H1 (cell line): Measurements from ENCODE around the gene SELENBP1. TPM values are rescaled to one million over a fixed set of nuclear protein-coding genes. Genes with fewer than 3 reads are reported as not detected.

Source experiments
- CTCF ChIA-PET: fragments of 300-600 bp; sonication (Branson Sonifier 250); formaldehyde crosslinking; loops from one replicate; lab custom pipeline; 2021; ENCODE audit not compliant: partially characterized antibody; lab: Charles Lee
- POLR2A ChIA-PET: fragments of 300-600 bp; sonication (Branson Sonifier 250); formaldehyde crosslinking; loops from one replicate; lab custom pipeline; 2021; ENCODE audit warnings: inconsistent platforms; ENCODE audit not compliant: partially characterized antibody; lab: Charles Lee
- DNase-seq, 2 experiments: peaks; one replicate each; pipeline versions ENCODE4 v3.0.0 to v3.0.0-alpha.2; 2010 to 2022; ENCODE audit warnings: low spot score in 2 of 2, low read depth in 1 of 2, mixed read lengths in 1 of 2
- FAIRE-seq: peaks from 2 replicates; lab custom pipeline; 2011; peaks lifted over from hg19 to GRCh38; lab: Jason Lieb, UNC
- H2AFZ ChIP-seq: 2 replicates; pipeline ENCODE4 v1.8.1; 2012; ENCODE audit warnings: low read length, inconsistent platforms
- H2AK5ac ChIP-seq: 2 replicates; pipeline ENCODE4 v1.6.1; 2013; ENCODE audit warnings: low read depth, low read length
- H2BK120ac ChIP-seq: replicated peaks from 2 replicates; pipeline ENCODE3; 2013; ENCODE audit warnings: low read depth, low read length, inconsistent platforms
- H2BK12ac ChIP-seq: 2 replicates; pipeline ENCODE4 v1.6.1; 2013; ENCODE audit warnings: low read depth, low read length
- H2BK15ac ChIP-seq: 2 replicates; pipeline ENCODE4 v1.6.1; 2013; ENCODE audit warnings: low read length
- H2BK20ac ChIP-seq: 2 replicates; pipeline ENCODE4 v1.6.1; 2013; ENCODE audit warnings: low read length
- H2BK5ac ChIP-seq: 2 replicates; pipeline ENCODE4 v1.6.1; 2013; ENCODE audit warnings: low read depth, low read length
- H3K14ac ChIP-seq: 2 replicates; pipeline ENCODE4 v1.6.1; 2013; ENCODE audit warnings: inconsistent platforms; ENCODE audit not compliant: insufficient read length
- H3K18ac ChIP-seq: 2 replicates; pipeline ENCODE4 v1.6.1; 2013; ENCODE audit warnings: low read length; ENCODE audit errors: extremely low read depth
- H3K23ac ChIP-seq: 2 replicates; pipeline ENCODE4 v1.6.1; 2013; ENCODE audit warnings: inconsistent platforms; ENCODE audit not compliant: insufficient read length
- H3K23me2 ChIP-seq: 2 replicates; pipeline ENCODE4 v1.6.1; 2013; ENCODE audit warnings: low read depth, low read length
- H3K27ac ChIP-seq: 2 replicates; pipeline ENCODE4 v1.6.1; 2011; ENCODE audit warnings: low read depth, low read length, inconsistent platforms
- H3K27me3 ChIP-seq, 4 experiments: replicated peaks in 1 of 4; 1 replicate in 1 of 4; 2 replicates in 3 of 4; pipeline versions ENCODE4 v1.6.1 to v1.8.1; 2011 to 2013; ENCODE audit warnings: low read length in 3 of 4, mild to moderate bottlenecking in 3 of 4, inconsistent platforms in 2 of 4, mixed read lengths in 2 of 4, moderate library complexity in 1 of 4; ENCODE audit not compliant: control insufficient read depth in 3 of 4, insufficient read depth in 3 of 4; ENCODE audit errors: extremely low read depth in 1 of 4
- H3K36me3 ChIP-seq, 4 experiments: 2 replicates each; pipeline versions ENCODE4 v1.6.1 to v1.8.1; 2011 to 2013; ENCODE audit warnings: mild to moderate bottlenecking in 4 of 4, low read length in 3 of 4, moderate library complexity in 2 of 4, control low read depth in 1 of 4, inconsistent platforms in 1 of 4; ENCODE audit not compliant: insufficient read depth in 4 of 4, control insufficient read depth in 2 of 4
- H3K4ac ChIP-seq: replicated peaks from 2 replicates; pipeline ENCODE3; 2013; ENCODE audit warnings: low read length, low read depth, mixed read lengths, inconsistent platforms; ENCODE audit not compliant: insufficient read length
- H3K4me1 ChIP-seq, 4 experiments: replicated peaks in 1 of 4; 1 replicate in 1 of 4; 2 replicates in 3 of 4; pipeline versions ENCODE4 v1.6.1 to v1.8.1; 2011 to 2013; ENCODE audit warnings: low read length in 3 of 4, inconsistent platforms in 2 of 4, mixed read lengths in 1 of 4; ENCODE audit not compliant: insufficient read depth in 4 of 4, control insufficient read depth in 3 of 4
- H3K4me2 ChIP-seq, 2 experiments: 2 replicates each; pipeline versions ENCODE4 v1.6.1 to v1.8.1; 2011 to 2013; ENCODE audit warnings: low read depth in 2 of 2, low read length in 2 of 2, control low read depth in 1 of 2, inconsistent platforms in 1 of 2, mild to moderate bottlenecking in 1 of 2; ENCODE audit not compliant: insufficient read depth in 1 of 2
- H3K4me3 ChIP-seq, 4 experiments: fragments of 200-600, 300-600 bp in 1 of 4; sonication (generic), shearing (Covaris generic), sonication (Bioruptor Twin) in 1 of 4; 2 replicates each; pipeline versions ENCODE4 v1.5.1 to v1.8.1; 2011 to 2016; ENCODE audit warnings: low read length in 4 of 4, low read depth in 3 of 4, control low read depth in 2 of 4, inconsistent platforms in 2 of 4, mild to moderate bottlenecking in 2 of 4, mixed read lengths in 1 of 4, moderate library complexity in 1 of 4; ENCODE audit not compliant: insufficient read depth in 2 of 4; ENCODE audit errors: extremely low read depth in 1 of 4
- H3K56ac ChIP-seq: replicated peaks from 2 replicates; pipeline ENCODE3; 2013; ENCODE audit warnings: low read depth, mild to moderate bottlenecking, mixed read lengths, low read length, inconsistent platforms; ENCODE audit not compliant: insufficient read length
- H3K79me1 ChIP-seq: 2 replicates; pipeline ENCODE4 v1.6.1; 2013; ENCODE audit warnings: low read depth, low read length, control low read depth
- H3K79me2 ChIP-seq, 2 experiments: 2 replicates each; pipeline versions ENCODE4 v1.6.1 to v1.8.1; 2012 to 2013; ENCODE audit warnings: low read length in 2 of 2, mild to moderate bottlenecking in 2 of 2, inconsistent platforms in 1 of 2; ENCODE audit not compliant: insufficient read depth in 2 of 2, control insufficient read depth in 1 of 2
- H3K9ac ChIP-seq, 4 experiments: replicated peaks in 1 of 4; 1 replicate in 1 of 4; 2 replicates in 3 of 4; pipeline versions ENCODE4 v1.6.1 to v1.8.1; 2011 to 2013; ENCODE audit warnings: low read depth in 3 of 4, low read length in 3 of 4, control low read depth in 2 of 4, mild to moderate bottlenecking in 2 of 4, moderate library complexity in 2 of 4, inconsistent platforms in 1 of 4; ENCODE audit errors: extremely low read depth in 1 of 4
- H3K9me3 ChIP-seq, 2 experiments: 2 replicates each; pipeline versions ENCODE4 v1.6.1 to v1.8.1; 2012 to 2013; ENCODE audit warnings: mild to moderate bottlenecking in 2 of 2, moderate library complexity in 2 of 2, control low read depth in 1 of 2, inconsistent platforms in 1 of 2, low read depth in 1 of 2, low read length in 1 of 2, mixed read lengths in 1 of 2; ENCODE audit not compliant: insufficient read depth in 2 of 2
- H4K20me1 ChIP-seq, 2 experiments: replicated peaks in 1 of 2; 2 replicates each; pipeline versions ENCODE3 to v1.8.1; 2011 to 2013; ENCODE audit warnings: inconsistent platforms in 2 of 2, low read length in 2 of 2, mild to moderate bottlenecking in 1 of 2; ENCODE audit not compliant: insufficient read depth in 2 of 2, control insufficient read depth in 1 of 2
- H4K5ac ChIP-seq: 2 replicates; pipeline ENCODE4 v1.6.1; 2013; ENCODE audit warnings: low read length, low read depth, mixed read lengths, inconsistent platforms; ENCODE audit not compliant: insufficient read length
- H4K8ac ChIP-seq: 2 replicates; pipeline ENCODE4 v1.8.0; 2013; ENCODE audit warnings: mild to moderate bottlenecking, moderate library complexity, low read length, inconsistent platforms; ENCODE audit not compliant: insufficient read depth; ENCODE audit errors: extremely low read depth
- H4K91ac ChIP-seq: replicated peaks from 2 replicates; pipeline ENCODE3; 2013; ENCODE audit warnings: low read length, mixed read lengths, inconsistent platforms; ENCODE audit not compliant: insufficient read length
- ASH2L ChIP-seq: fragments of 200-600, 300-600 bp; sonication (generic); IDR thresholded peaks from one replicate; pipeline ENCODE4 v1.7.1; 2017; ENCODE audit warnings: low read length
- CHD1 ChIP-seq: IDR thresholded peaks from 2 replicates; pipeline ENCODE4 v1.6.1; 2012; ENCODE audit warnings: low read depth, low read length, improper control_type of control experiment
- EZH2 ChIP-seq: fragments of 200-600 bp; sonication (generic); IDR thresholded peaks from 2 replicates; pipeline ENCODE4 v1.7.1; 2012; ENCODE audit warnings: low read depth, mild to moderate bottlenecking, moderate library complexity, low read length, inconsistent platforms; ENCODE audit not compliant: severe bottlenecking
- FOSL1 ChIP-seq: IDR thresholded peaks from 2 replicates; pipeline ENCODE4 v1.6.1; 2011; ENCODE audit warnings: mild to moderate bottlenecking, low read depth, low read length, moderate library complexity; ENCODE audit not compliant: insufficient read depth
- GTF2F1 ChIP-seq: IDR thresholded peaks from 2 replicates; pipeline ENCODE4 v1.6.1; 2012; ENCODE audit warnings: low read depth, low read length, improper control_type of control experiment, borderline replicate concordance
- MAFK ChIP-seq: IDR thresholded peaks from 2 replicates; pipeline ENCODE4 v1.6.1; 2012; ENCODE audit warnings: low read depth, mild to moderate bottlenecking, improper control_type of control experiment, low read length
- RAD21 ChIP-seq, 2 experiments: IDR thresholded peaks in 1 of 2; conservative IDR thresholded peaks in 1 of 2; 2 replicates each; pipeline ENCODE4 v1.6.1; 2011; ENCODE audit warnings: low read depth in 2 of 2, low read length in 2 of 2, improper control_type of control experiment in 1 of 2, inconsistent platforms in 1 of 2, mild to moderate bottlenecking in 1 of 2, moderate library complexity in 1 of 2
- RXRA ChIP-seq: IDR thresholded peaks from 2 replicates; pipeline ENCODE4 v1.6.1; 2011; ENCODE audit warnings: low read depth, mild to moderate bottlenecking, low read length, moderate library complexity; ENCODE audit not compliant: insufficient read depth
- WGBS, 2 experiments: shearing (Covaris generic) in 1 of 2; methylation state at CpG; one replicate each; pipeline versions ENCODE4 v1.1.6 to v1.1.7; 2013 to 2015; ENCODE audit warnings: low lambda C conversion rate in 2 of 2, mixed read lengths in 2 of 2, inconsistent platforms in 1 of 2, low coverage in 1 of 2, missing lambda C conversion rate in 1 of 2; ENCODE audit not compliant: insufficient replicate concordance in 2 of 2, insufficient coverage in 1 of 2, insufficient read length in 1 of 2; ENCODE audit errors: extremely low coverage in 1 of 2, missing lambda C conversion rate in 1 of 2; 5-methylcytosine and 5-hydroxymethylcytosine counted together
- polyA plus RNA-seq, 7 experiments: library from polyadenylated mRNA; depleted of rRNA in 3 of 7; stranded (reverse) in 5 of 7; unstranded in 2 of 7; fragments of >200 nt in 5 of 7; fragments of 200-250 nt in 2 of 7; gene quantifications; 1 replicate in 5 of 7; 2 replicates in 1 of 7; 4 replicates in 1 of 7; pipeline versions ENCODE4 v1.2.1 to v1.2.3, GENCODE V29; 2011 to 2013; ENCODE audit warnings: missing spikeins in 2 of 7, mixed read lengths in 2 of 7
- total RNA-seq: library from RNA; stranded (reverse); fragmentation: NEBNext Ultra II Directional; extraction: Animal tissue kit (Norgen Biotek cat#: 25700); gene quantifications from 2 replicates; pipeline ENCODE4 v1.2.1, GENCODE V29; 2021
- TF ChIP-seq, protein P1 (sequence below): IDR thresholded peaks from 2 replicates; pipeline ENCODE4 v1.6.1; 2012; ENCODE audit warnings: inconsistent platforms
- TF ChIP-seq, protein P2 (sequence below): IDR thresholded peaks from 2 replicates; pipeline ENCODE4 v1.6.1; 2012; ENCODE audit warnings: inconsistent platforms
- TF ChIP-seq, protein P3 (sequence below): IDR thresholded peaks from 2 replicates; pipeline ENCODE4 v1.6.1; 2011; ENCODE audit warnings: low read depth, mild to moderate bottlenecking, low read length; ENCODE audit not compliant: insufficient read depth

SELENBP1 gene
- total and polyA plus RNA-seq, 2 of the 8 experiments (the other 6 are each of a cell fraction or from before 2014, with no cell fraction given), result 20.0 to 32.4 TPM

DNA sequence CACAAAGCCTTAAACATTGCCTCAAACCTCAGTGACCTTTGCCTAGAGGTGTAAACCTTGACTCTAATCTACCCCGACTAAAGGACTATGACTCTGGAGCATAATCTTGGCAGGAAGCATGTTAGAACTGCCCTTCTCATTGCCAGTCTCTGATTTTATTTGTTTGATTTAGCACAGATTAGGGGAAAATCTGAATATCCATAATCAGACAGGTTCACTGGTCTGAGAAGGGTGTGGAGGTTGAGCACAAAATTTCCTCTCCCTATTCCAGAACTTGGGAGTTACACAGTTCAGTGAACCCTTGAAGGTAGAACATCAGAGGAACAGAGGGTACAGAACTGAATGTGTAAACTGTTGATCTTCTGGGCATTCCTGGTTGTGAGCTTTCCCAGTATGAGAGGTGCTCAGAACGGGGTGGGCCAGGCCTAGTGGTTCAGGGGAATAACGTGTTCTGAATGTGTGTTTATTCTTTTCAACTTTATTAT, 18.6 kb upstream of the SELENBP1 start:
- FAIRE-seq (no peak), DNase-seq (no peak)
- Histone ChIP-seq H3K9me3 (0 out of 4 replicates have a peak, but pooled peaks cover 0 to 4% of the 10 kb centered on the region in 2 experiments), H3K4me2 (no peak overlapping the region), H3K18ac (no peak overlapping the region), H3K9ac (no peak overlapping the region), H3K23me2 (no peaks in the 10 kb centered on the region), H4K5ac (no peak overlapping the region), H4K91ac (no peak overlapping the region), H2BK20ac (no peak overlapping the region), H4K8ac (no peak overlapping the region), H2BK15ac (no peak overlapping the region), H2BK5ac (no peak overlapping the region), H3K23ac (no peak overlapping the region), H2BK12ac (no peak overlapping the region), H2AFZ (no peak overlapping the region), H3K27ac (no peak overlapping the region), H2BK120ac (no peak overlapping the region), H3K14ac (no peak overlapping the region), H3K79me1 (no peaks in the 10 kb centered on the region), H4K20me1 (no peaks in the 10 kb centered on the region), H3K36me3 (no peaks in the 10 kb centered on the region), H3K56ac (no peak overlapping the region), H3K4ac (no peak overlapping the region), H3K4me3 (no peak overlapping the region), H3K27me3 (no peaks in the 10 kb centered on the region), H2AK5ac (no peak overlapping the region), H3K79me2 (no peaks in the 10 kb centered on the region), H3K4me1 (no peaks in the 10 kb centered on the region)
- TF ChIP-seq MAFK, result no peak
- no peak for TF ChIP-seq CHD1
- no peak for TF ChIP-seq RXRA
- TF ChIP-seq ASH2L, result no peak
- TF ChIP-seq, protein P1, sequence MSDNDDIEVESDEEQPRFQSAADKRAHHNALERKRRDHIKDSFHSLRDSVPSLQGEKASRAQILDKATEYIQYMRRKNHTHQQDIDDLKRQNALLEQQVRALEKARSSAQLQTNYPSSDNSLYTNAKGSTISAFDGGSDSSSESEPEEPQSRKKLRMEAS, result no peak
- TF ChIP-seq, protein P2, sequence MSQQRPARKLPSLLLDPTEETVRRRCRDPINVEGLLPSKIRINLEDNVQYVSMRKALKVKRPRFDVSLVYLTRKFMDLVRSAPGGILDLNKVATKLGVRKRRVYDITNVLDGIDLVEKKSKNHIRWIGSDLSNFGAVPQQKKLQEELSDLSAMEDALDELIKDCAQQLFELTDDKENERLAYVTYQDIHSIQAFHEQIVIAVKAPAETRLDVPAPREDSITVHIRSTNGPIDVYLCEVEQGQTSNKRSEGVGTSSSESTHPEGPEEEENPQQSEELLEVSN, result no peak
- no peak for TF ChIP-seq EZH2
- TF ChIP-seq, protein P3, sequence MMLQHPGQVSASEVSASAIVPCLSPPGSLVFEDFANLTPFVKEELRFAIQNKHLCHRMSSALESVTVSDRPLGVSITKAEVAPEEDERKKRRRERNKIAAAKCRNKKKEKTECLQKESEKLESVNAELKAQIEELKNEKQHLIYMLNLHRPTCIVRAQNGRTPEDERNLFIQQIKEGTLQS, result no peak
- TF ChIP-seq FOSL1, result no peak
- no peak for TF ChIP-seq GTF2F1
- no peak for TF ChIP-seq RAD21 (IDR thresholded peaks at IDR 0.05 in 1 of 2, conservative IDR thresholded peaks at IDR 0.05 in 1 of 2; ENCODE audit: low read depth in 2 of 2, low read length in 2 of 2)
- POLR2A ChIA-PET, result interaction anchor here (1.4 kb wide), 1 partner anchor 22 kb away, joined by 7 read pairs; no protein-coding TSS in a partner anchor
- 95% methylated on average over 3 of the region's 3 CpGs; no CpG with 5 or more reads in 1 of the 2 experiments for WGBS, 2 experiments
- CTCF ChIA-PET, result interaction anchor here (1.3 to 2.2 kb wide), 2 partner anchors 90 kb away, joined by 3 to 9 read pairs; no protein-coding TSS in a partner anchor
